Chondrocyte (in vitro differentiated cells): ENCODE results near the gene DISC1. TPM values are rescaled to one million over a fixed set of nuclear protein-coding genes. Genes with fewer than 3 reads are reported as not detected.

Experiments
- DNase-seq: peaks from one replicate; pipeline ENCODE4 v3.0.0; 2021; ENCODE audit warnings: mixed read lengths, low spot score
- H3K27ac Mint-ChIP-seq: one replicate; pipeline ENCODE4 v1.8.0; 2021; ENCODE audit warnings: mild to moderate bottlenecking, moderate library complexity, mixed read lengths; ENCODE audit not compliant: unreplicated experiment
- H3K27me3 Mint-ChIP-seq: 2 replicates; pipeline ENCODE4 v1.8.0; 2021; ENCODE audit warnings: low read depth, mixed read lengths
- H3K36me3 Mint-ChIP-seq: 2 replicates; pipeline ENCODE4 v1.8.0; 2021; ENCODE audit warnings: low read depth, mixed read lengths
- H3K4me1 Mint-ChIP-seq: 2 replicates; pipeline ENCODE4 v1.8.0; 2021; ENCODE audit warnings: low read depth, mild to moderate bottlenecking, mixed read lengths
- H3K4me3 Mint-ChIP-seq: one replicate; pipeline ENCODE4 v1.8.0; 2021; ENCODE audit warnings: mild to moderate bottlenecking, moderate library complexity, mixed read lengths; ENCODE audit not compliant: unreplicated experiment
- H3K9me3 Mint-ChIP-seq: 2 replicates; pipeline ENCODE4 v1.8.0; 2021; ENCODE audit warnings: low read depth, mixed read lengths
- total RNA-seq: library from RNA; stranded (reverse); gene quantifications from 3 replicates; pipeline ENCODE4 v1.2.1, GENCODE V29; 2021
- TF ChIP-seq, protein P1 (sequence below): fragments of 200-600 bp; sonication (generic); IDR thresholded peaks from 2 replicates; pipeline ENCODE4 v1.5.0; 2021; ENCODE audit warnings: antibody characterized with exemption, mild to moderate bottlenecking, moderate library complexity

The DISC1 gene
- total RNA-seq, 1 donor from 2014 or later = 5.0 TPM

DNA sequence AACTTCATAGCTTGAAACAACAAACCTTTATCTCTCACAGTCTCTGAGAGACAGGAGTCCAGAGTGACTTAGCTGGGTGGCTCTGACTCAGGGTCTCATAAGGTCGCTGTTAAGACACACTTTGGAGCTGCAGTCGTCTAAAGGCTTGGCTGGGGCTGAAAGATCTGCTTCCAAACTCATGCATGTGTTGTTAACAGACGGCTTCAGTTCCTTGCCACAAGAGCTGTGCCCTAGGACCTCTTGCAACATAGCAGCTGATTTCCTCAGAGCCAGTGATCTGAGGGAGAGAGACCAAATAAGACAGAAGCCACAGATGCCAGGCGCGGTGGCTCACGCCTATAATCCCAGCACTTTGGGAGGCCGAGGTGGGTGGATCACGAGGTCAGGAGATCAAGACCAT is 176.8 kb downstream of the DISC1 start:
- H3K4me3 Mint-ChIP-seq = no peak overlapping the region

DNA sequence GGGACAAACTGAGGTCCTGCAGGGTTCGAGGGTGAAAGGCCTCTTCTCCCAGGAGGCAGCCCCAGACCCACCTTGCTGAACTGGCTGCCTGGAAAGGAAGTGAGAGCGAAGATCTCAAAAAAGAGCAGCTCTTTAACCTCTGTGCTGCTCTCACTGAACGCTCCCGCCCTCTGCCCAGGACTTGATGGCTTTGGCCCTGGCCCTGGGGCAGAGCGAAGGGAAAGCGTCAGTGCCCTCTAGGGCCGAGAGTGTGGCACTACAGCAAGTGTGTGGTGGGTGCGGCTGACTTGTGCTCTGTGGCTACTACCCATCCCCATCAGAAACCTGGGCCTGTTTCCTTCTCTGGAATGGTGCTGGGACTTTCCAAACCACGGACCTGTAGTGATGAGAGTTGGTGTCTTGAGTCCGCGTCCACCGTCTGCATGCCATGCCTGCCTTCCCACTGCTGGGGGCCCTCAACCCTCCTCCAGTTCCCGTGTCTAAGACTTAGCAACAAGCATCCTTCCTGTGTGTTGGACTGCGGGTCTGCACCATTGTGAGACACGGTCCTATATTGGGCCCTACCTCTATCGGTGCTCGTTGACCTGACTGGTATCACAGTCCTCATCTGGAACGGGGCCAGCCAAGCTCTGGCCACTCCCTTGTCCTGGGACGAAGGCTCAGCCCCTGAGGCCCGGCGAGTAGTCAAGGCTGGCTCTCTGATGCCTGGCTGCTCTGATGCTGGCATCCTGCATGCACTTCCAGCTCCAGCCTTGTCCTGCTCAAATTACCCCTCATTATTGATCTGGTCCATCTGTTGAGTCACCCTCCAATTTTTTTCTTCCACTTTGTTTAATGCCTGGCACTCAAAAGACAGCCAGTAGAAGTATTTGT is 180.3 kb downstream of the DISC1 start:
- no peaks in the 10 kb centered on the region for H3K27me3 Mint-ChIP-seq
- no peak overlapping the region for H3K4me3 Mint-ChIP-seq
- H3K36me3 Mint-ChIP-seq = peaks cover 3% of the 10 kb centered on the region
- no peak overlapping the region for H3K27ac Mint-ChIP-seq
- DNase-seq = no peak
- TF ChIP-seq, protein P1, sequence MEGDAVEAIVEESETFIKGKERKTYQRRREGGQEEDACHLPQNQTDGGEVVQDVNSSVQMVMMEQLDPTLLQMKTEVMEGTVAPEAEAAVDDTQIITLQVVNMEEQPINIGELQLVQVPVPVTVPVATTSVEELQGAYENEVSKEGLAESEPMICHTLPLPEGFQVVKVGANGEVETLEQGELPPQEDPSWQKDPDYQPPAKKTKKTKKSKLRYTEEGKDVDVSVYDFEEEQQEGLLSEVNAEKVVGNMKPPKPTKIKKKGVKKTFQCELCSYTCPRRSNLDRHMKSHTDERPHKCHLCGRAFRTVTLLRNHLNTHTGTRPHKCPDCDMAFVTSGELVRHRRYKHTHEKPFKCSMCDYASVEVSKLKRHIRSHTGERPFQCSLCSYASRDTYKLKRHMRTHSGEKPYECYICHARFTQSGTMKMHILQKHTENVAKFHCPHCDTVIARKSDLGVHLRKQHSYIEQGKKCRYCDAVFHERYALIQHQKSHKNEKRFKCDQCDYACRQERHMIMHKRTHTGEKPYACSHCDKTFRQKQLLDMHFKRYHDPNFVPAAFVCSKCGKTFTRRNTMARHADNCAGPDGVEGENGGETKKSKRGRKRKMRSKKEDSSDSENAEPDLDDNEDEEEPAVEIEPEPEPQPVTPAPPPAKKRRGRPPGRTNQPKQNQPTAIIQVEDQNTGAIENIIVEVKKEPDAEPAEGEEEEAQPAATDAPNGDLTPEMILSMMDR = peak; percentile 72
- H3K9me3 Mint-ChIP-seq = peaks cover 7% of the 10 kb centered on the region
- H3K4me1 Mint-ChIP-seq = peaks cover 13% of the 10 kb centered on the region

More for the DNA sequence above, 176.8 kb downstream of the DISC1 start:
- H3K9me3 Mint-ChIP-seq = peaks cover 10% of the 10 kb centered on the region
- DNase-seq = no peak
- H3K27me3 Mint-ChIP-seq = no peaks in the 10 kb centered on the region
- TF ChIP-seq, protein P1 = no peak
- H3K4me1 Mint-ChIP-seq = peaks cover 26% of the 10 kb centered on the region
- no peak overlapping the region for H3K27ac Mint-ChIP-seq
- peaks cover 6% of the 10 kb centered on the region for H3K36me3 Mint-ChIP-seq

DNA sequence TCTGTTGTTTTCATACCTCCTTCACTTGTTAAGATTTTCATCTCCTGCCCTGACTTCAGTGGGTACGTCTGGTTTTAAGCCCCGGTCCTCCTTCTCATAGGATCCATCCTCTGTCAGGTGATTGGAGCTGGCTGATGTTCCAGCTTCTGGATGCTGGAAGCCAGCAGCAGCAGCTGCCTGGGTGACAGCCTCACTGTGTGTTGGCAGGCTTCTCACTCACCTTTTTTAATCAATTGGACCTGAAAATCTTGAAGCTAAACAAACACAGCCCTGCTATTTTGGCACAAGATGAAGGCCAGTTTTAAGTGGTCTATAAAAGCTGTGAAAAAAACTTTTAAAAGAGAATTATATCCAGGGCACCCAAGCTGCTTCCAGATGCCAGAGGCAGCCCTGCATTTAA is 181.0 kb downstream of the DISC1 start:
- no peaks in the 10 kb centered on the region for H3K27me3 Mint-ChIP-seq
- TF ChIP-seq, protein P1 = no peak

GRCh38 chr1:231808116-231808515 is 181.5 kb downstream of the DISC1 start:
- Mint-ChIP-seq H3K4me3 (no peak overlapping the region), H3K4me1 (peaks cover 13% of the 10 kb centered on the region), H3K27ac (no peak overlapping the region), H3K27me3 (no peaks in the 10 kb centered on the region), H3K9me3 (peaks cover 3% of the 10 kb centered on the region), H3K36me3 (peaks cover 3% of the 10 kb centered on the region)
- TF ChIP-seq, protein P1 = no peak
- DNase-seq = no peak

More for the DNA sequence above, 181.0 kb downstream of the DISC1 start:
- Mint-ChIP-seq H3K36me3 (no peaks in the 10 kb centered on the region), H3K27ac (peak overlapping the region; percentile 36), H3K4me3 (no peak overlapping the region), H3K9me3 (peaks cover under 1% of the 10 kb centered on the region), H3K4me1 (peaks cover 13% of the 10 kb centered on the region)
- DNase-seq = no peak

DNA sequence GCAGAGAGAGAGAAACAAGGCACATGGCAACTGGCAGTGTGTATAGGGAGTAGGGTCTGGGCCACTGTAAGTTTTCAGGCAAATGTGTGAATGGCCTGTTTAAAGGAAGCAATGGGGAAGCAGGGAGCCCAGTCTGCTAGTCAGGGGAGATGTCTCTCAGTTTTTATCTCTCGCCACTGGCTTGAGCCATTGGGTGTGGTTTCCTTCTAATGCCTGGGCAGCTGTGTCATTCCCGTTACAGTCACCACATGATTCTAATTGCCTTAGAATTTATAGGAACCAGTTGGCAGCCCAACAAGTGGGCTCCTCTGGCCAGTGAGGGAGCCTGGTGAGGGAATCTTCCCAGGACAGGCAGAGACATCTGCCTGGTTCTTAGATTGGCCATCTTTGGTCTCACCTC is 182.4 kb downstream of the DISC1 start:
- H3K27me3 Mint-ChIP-seq = no peaks in the 10 kb centered on the region
- H3K4me3 Mint-ChIP-seq = no peak overlapping the region
- H3K27ac Mint-ChIP-seq = peak overlapping the region; percentile 69
- TF ChIP-seq, protein P1 = no peak
- peaks cover 9% of the 10 kb centered on the region for H3K9me3 Mint-ChIP-seq
- H3K36me3 Mint-ChIP-seq = peaks cover 8% of the 10 kb centered on the region
- H3K4me1 Mint-ChIP-seq = peaks cover 17% of the 10 kb centered on the region
- DNase-seq = no peak
